A549 (cell line): ENCODE measurements around the gene PHF21A. TPM values are rescaled to one million over a fixed set of nuclear protein-coding genes. Genes with fewer than 3 reads are reported as not detected.

Experiments used
- ATAC-seq, 2 experiments: fragments of 200-7000 bp in 1 of 2; fragments of >200 bp in 1 of 2; cut with Nextera tagmentation in 1 of 2; cut with Tn5 transposase in 1 of 2; 3 replicates each; pipeline versions ENCODE4 v1.8.0 to v1.9.1; 2018 to 2020; ENCODE audit warnings: mild to moderate bottlenecking in 1 of 2, moderate library complexity in 1 of 2
- CTCF ChIA-PET: fragments of 300-600 bp; sonication (Branson Sonifier 250); formaldehyde crosslinking; extraction: SDS; loops from one replicate; lab custom pipeline; 2021; ENCODE audit warnings: antibody characterized with exemption, inconsistent platforms; lab: Yijun Ruan, JAX
- POLR2A ChIA-PET: fragments of 350-600 bp; formaldehyde crosslinking; extraction: SDS; loops from one replicate; lab custom pipeline; 2021; ENCODE audit warnings: antibody characterized with exemption, inconsistent platforms; lab: Yijun Ruan, JAX
- DNase-seq, 2 experiments: peaks; one replicate each; pipeline versions ENCODE4 v3.0.0 to v3.0.0-alpha.2; 2011 to 2016; ENCODE audit warnings: low read depth in 1 of 2, low spot score in 1 of 2
- FAIRE-seq: peaks from 2 replicates; lab custom pipeline; 2011; peaks lifted over from hg19 to GRCh38; lab: Jason Lieb, UNC
- H3K27ac ChIP-seq, 2 experiments: fragments of >200 bp; sonication (Bioruptor Twin); formaldehyde crosslinking; 3 replicates each; pipeline ENCODE4 v1.5.1; 2016 to 2017
- H3K4me1 ChIP-seq: fragments of >200 bp; sonication (Bioruptor Twin); formaldehyde crosslinking; 3 replicates; pipeline ENCODE4 v1.6.1; 2016
- H3K4me2 ChIP-seq: fragments of >200 bp; sonication (Bioruptor Twin); formaldehyde crosslinking; 3 replicates; pipeline ENCODE4 v1.6.1; 2016
- H3K4me3 ChIP-seq: fragments of >200 bp; sonication (Bioruptor Twin); formaldehyde crosslinking; 3 replicates; pipeline ENCODE4 v1.5.1; 2016
- H3K9me3 ChIP-seq: fragments of >200 bp; sonication (Bioruptor Twin); formaldehyde crosslinking; 3 replicates; pipeline ENCODE4 v1.6.1; 2016
- CBX2 ChIP-seq: fragments of 200-600 bp; sonication (generic); IDR thresholded peaks from 2 replicates; pipeline ENCODE4 v1.6.1; 2016; ENCODE audit warnings: low read depth, mild to moderate bottlenecking, borderline replicate concordance
- CBX8 ChIP-seq: fragments of 200-600 bp; sonication (generic); IDR thresholded peaks from 2 replicates; pipeline ENCODE4 v1.6.1; 2016
- EHF ChIP-seq: fragments of 250-450 bp; sonication (Bioruptor Pico); IDR thresholded peaks from 2 replicates; pipeline ENCODE4 v1.5.0; 2020; ENCODE audit warnings: mild to moderate bottlenecking
- EP300 ChIP-seq, 2 experiments: fragments of >200 bp; sonication (Bioruptor Twin); formaldehyde crosslinking; IDR thresholded peaks; 2 replicates in 1 of 2; 3 replicates in 1 of 2; pipeline ENCODE4 v1.6.1; 2016 to 2017
- ESRRA ChIP-seq: fragments of 150-350 bp; IDR thresholded peaks from 2 replicates; pipeline ENCODE4 v1.6.1; 2014; ENCODE audit warnings: mild to moderate bottlenecking, low read length, borderline replicate concordance
- FOXS1 ChIP-seq: fragments of 250-450 bp; sonication (Bioruptor Pico); IDR thresholded peaks from 2 replicates; pipeline ENCODE4 v1.5.0; 2020; ENCODE audit warnings: mild to moderate bottlenecking, moderate library complexity
- JUN ChIP-seq, 2 experiments: fragments of >200 bp; sonication (Bioruptor Twin); formaldehyde crosslinking; IDR thresholded peaks; 2 replicates in 1 of 2; 3 replicates in 1 of 2; pipeline ENCODE4 v1.6.1; 2016 to 2017
- MAFK ChIP-seq: fragments of 450-650 bp; IDR thresholded peaks from 2 replicates; pipeline ENCODE4 v1.6.1; 2014; ENCODE audit not compliant: partially characterized antibody
- MAZ ChIP-seq: fragments of 150-350 bp; IDR thresholded peaks from 2 replicates; pipeline ENCODE4 v1.6.1; 2014; ENCODE audit warnings: antibody characterized with exemption, low read depth, low read length, borderline replicate concordance
- NFE2L2 ChIP-seq: fragments of 150-350 bp; conservative IDR thresholded peaks from 2 replicates; pipeline ENCODE4 v1.6.1; 2014; ENCODE audit warnings: low read length
- PHF8 ChIP-seq: fragments of 200-600 bp; sonication (generic); IDR thresholded peaks from 2 replicates; pipeline ENCODE4 v1.6.1; 2016; ENCODE audit warnings: low read depth, mild to moderate bottlenecking, antibody characterized with exemption, moderate library complexity, borderline replicate concordance
- RCOR1 ChIP-seq: fragments of 150-350 bp; IDR thresholded peaks from 2 replicates; pipeline ENCODE4 v1.6.1; 2014; ENCODE audit warnings: antibody characterized with exemption, low read length, low read depth
- RNF2 ChIP-seq: fragments of 200-600 bp; sonication (generic); IDR thresholded peaks from 2 replicates; pipeline ENCODE4 v1.6.1; 2016; ENCODE audit warnings: low read depth, mild to moderate bottlenecking, antibody characterized with exemption, moderate library complexity, borderline replicate concordance
- TFCP2L1 ChIP-seq: fragments of 250-450 bp; sonication (Bioruptor Pico); IDR thresholded peaks from 2 replicates; pipeline ENCODE4 v1.5.0; 2021; ENCODE audit warnings: mild to moderate bottlenecking
- TP53 ChIP-seq: fragments of 250-450 bp; sonication (Bioruptor Pico); IDR thresholded peaks from 2 replicates; pipeline ENCODE4 v1.5.0; 2021; ENCODE audit warnings: mild to moderate bottlenecking, moderate library complexity
- ZC3H11A ChIP-seq: fragments of 450-650 bp; IDR thresholded peaks from 2 replicates; pipeline ENCODE4 v1.6.1; 2014; ENCODE audit warnings: antibody characterized with exemption, mild to moderate bottlenecking
- ZNF302 ChIP-seq: fragments of 250-450 bp; sonication (Bioruptor Pico); IDR thresholded peaks from 2 replicates; pipeline ENCODE4 v1.9.0; 2021; ENCODE audit warnings: inconsistent platforms, mild to moderate bottlenecking, moderate library complexity
- ZSCAN20 ChIP-seq: fragments of 250-450 bp; sonication (Bioruptor Pico); IDR thresholded peaks from 2 replicates; pipeline ENCODE4 v1.8.0; 2022; ENCODE audit warnings: mild to moderate bottlenecking, moderate library complexity
- WGBS: methylation state at CpG from one replicate; pipeline ENCODE4 v1.1.6; 2017; ENCODE audit errors: missing lambda C conversion rate; 5-methylcytosine and 5-hydroxymethylcytosine counted together
- polyA plus RNA-seq, 4 experiments: library from polyadenylated mRNA; depleted of rRNA in 3 of 4; stranded (reverse); fragments of >200 nt; fragmentation: RNase III in 1 of 4; extraction: RNeasy Plus Mini Kit Qiagen cat#74134 plus additional on column Dnase treatment in 1 of 4; gene quantifications; 2 replicates in 3 of 4; 3 replicates in 1 of 4; pipeline ENCODE4 v1.2.3, GENCODE V29; 2011 to 2017
- TF ChIP-seq, protein P1 (sequence below): fragments of >200 bp; sonication (Bioruptor Twin); formaldehyde crosslinking; IDR thresholded peaks from 3 replicates; pipeline ENCODE4 v1.6.1; 2016
- TF ChIP-seq, protein P2 (sequence below): IDR thresholded peaks from 2 replicates; pipeline ENCODE4 v1.6.1; 2012; ENCODE audit warnings: low read depth, borderline replicate concordance
- TF ChIP-seq, protein P3 (sequence below): fragments of 200-600 bp; sonication (generic); IDR thresholded peaks from 2 replicates; pipeline ENCODE4 v1.6.1; 2016; ENCODE audit warnings: antibody characterized with exemption, mild to moderate bottlenecking, moderate library complexity

Gene PHF21A
- polyA plus RNA-seq, 2 of the 4 experiments (the other 2 are of a cell fraction) = 20.0 to 31.9 TPM

DNA sequence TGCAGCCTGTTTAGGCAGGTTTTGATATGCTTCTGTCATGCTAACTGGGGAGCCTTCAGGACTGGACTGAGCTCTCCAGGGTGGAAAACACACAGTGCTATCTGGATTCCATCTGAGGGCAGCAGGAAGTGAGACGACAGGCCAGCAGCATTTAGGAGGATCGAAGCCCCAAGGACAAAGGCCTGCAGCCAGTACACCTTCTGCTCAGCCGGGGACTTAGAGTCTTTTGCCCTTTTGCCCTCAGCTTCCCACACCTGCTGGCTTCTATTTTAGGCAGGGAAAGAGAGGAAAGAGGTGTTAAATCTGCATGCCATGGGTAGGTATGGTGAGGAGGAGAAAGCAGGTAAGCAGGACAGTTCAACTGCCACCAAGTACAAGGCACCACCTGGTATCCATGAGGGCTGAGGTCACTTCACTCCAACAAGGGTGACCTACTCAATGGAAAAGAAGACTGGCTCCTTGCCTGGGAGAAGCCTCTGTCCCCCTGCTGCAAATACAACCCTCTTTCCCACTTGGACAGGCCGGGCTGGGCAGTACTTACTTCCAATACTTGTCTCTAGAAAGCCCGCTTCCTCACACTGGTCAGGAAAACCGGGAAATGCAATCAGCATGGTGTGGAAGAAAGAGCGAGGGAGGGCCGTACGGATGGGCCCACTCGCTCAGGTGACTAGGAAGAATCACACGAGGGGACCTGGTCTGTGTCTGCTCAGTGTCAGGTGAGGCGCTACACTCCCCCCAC lies 186.5 kb downstream of the PHF21A start:
- WGBS = 92% methylated on average over 12 of the region's 12 CpGs
- DNase-seq = no peak
- FAIRE-seq = no peak
- no peak overlapping the region for H3K4me2 ChIP-seq
- H3K4me3 ChIP-seq = no peak overlapping the region
- peaks cover 7% of the 10 kb centered on the region for H3K4me1 ChIP-seq
- no peaks in the 10 kb centered on the region for H3K9me3 ChIP-seq
- ATAC-seq = no peak
- POLR2A ChIA-PET = interaction anchor here (0.7 kb wide), 1 partner anchor 15 kb away, joined by 5 read pairs; no protein-coding TSS in a partner anchor
- CTCF ChIA-PET = interaction anchor here (0.7 to 0.9 kb wide), 4 partner anchors 16 to 1985 kb away, joined by 3 read pairs; no protein-coding TSS in a partner anchor
- no peak overlapping the region for H3K27ac ChIP-seq
- no peak for TF ChIP-seq TP53 (CRISPR knock-in tag)
- no peak for TF ChIP-seq TFCP2L1 (CRISPR knock-in tag)
- TF ChIP-seq MAZ = no peak
- TF ChIP-seq ZNF302 (CRISPR knock-in tag) = no peak

DNA sequence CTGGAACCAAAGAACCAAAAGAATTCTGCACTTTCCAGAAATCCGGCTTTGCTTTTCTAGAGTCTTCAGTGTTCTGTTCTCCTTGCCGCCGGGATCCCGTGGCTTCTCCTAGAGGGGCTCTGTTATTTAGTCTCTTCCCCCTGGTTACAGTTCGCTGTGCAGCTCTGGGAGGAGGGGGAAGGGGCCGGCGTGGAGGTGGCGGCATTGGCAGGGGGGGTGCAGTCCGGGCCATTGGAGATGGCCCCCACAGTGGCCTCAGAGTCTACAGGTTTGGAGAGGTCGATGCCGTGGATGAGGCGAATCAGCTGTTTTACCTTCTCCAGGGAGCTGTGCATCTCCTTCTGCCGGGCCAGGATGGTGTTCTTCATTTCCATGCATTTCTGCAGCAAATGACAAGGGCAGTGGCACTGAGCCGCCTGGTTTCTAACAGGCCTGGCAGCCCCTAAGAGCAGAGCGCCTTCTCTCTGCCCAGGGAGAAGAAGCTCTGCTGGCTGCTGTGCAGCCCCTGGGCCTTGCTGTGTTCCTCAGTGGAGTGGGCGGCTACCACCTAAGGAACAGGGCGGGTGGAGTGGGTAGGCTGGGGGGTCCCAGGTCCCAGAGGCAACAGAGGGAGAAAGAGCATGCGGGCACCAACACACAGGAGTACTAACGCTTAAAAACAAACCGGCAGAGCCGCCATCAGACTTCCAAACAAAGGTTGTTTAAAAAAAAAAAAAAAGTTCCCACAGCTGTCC lies 187.2 kb downstream of the PHF21A start:
- DNase-seq (no peak), FAIRE-seq (no peak), ATAC-seq (no peak)
- peaks cover 11% of the 10 kb centered on the region for H3K4me1 ChIP-seq
- no peaks in the 10 kb centered on the region for H3K9me3 ChIP-seq
- H3K27ac ChIP-seq = no peak overlapping the region
- WGBS = 92% methylated on average over 19 of the region's 21 CpGs
- ChIA-PET POLR2A (no interaction called here), CTCF (interaction anchor here (0.9 kb wide), 2 partner anchors 16 to 305 kb away, joined by 3 read pairs; no protein-coding TSS in a partner anchor)
- TF ChIP-seq, protein P1, sequence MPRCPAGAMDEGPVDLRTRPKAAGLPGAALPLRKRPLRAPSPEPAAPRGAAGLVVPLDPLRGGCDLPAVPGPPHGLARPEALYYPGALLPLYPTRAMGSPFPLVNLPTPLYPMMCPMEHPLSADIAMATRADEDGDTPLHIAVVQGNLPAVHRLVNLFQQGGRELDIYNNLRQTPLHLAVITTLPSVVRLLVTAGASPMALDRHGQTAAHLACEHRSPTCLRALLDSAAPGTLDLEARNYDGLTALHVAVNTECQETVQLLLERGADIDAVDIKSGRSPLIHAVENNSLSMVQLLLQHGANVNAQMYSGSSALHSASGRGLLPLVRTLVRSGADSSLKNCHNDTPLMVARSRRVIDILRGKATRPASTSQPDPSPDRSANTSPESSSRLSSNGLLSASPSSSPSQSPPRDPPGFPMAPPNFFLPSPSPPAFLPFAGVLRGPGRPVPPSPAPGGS = no peak
- TF ChIP-seq FOXS1 (CRISPR knock-in tag) (no peak), EP300 (IDR thresholded peaks at IDR 0.05) (no peak)
- H3K4me2 ChIP-seq = no peak overlapping the region
- H3K4me3 ChIP-seq = no peak overlapping the region

DNA sequence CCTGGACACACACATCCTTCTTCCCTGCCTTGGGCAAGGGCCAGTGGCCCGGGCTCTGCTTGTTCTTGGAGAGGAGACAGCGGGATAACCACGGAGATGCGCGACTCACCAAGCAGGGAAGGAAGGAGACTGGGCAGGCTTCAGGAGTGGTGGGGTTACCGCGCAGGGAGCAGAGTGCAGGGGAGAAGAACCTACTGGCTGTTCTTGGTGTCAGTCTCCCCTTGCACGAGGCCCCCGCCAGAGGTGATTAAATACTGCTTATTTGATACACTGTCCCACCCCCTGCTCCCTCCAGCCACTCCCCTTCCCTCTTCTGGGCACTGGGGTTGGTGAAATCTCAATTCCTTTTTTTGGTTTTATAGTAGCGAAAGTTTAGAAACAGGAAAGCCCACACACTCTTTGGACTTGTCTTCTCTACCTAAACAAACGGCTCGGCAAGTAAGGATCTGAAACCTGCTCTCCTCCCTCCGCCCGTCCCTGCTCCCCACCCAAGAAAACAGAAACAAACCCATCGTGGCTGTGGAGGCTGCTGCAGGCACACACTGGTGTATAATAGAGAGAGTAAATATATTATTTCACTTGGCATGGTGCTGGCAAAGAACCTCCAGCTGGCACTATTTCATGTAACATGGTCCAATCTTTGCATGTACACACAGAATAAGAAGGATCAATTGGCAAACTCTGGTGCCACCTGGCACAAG lies 188.0 kb downstream of the PHF21A start:
- 85% methylated on average over 15 of the region's 15 CpGs for WGBS
- ChIA-PET POLR2A (no interaction called here), CTCF (interaction anchor here (1.2 kb wide), 1 partner anchor 61 kb away, joined by 3 read pairs; no protein-coding TSS in a partner anchor)
- no peak overlapping the region for H3K27ac ChIP-seq
- no peak for TF ChIP-seq CBX2
- TF ChIP-seq, protein P2, sequence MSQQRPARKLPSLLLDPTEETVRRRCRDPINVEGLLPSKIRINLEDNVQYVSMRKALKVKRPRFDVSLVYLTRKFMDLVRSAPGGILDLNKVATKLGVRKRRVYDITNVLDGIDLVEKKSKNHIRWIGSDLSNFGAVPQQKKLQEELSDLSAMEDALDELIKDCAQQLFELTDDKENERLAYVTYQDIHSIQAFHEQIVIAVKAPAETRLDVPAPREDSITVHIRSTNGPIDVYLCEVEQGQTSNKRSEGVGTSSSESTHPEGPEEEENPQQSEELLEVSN = no peak
- TF ChIP-seq RNF2 = no peak
- TF ChIP-seq RCOR1 = no peak
- TF ChIP-seq JUN (IDR thresholded peaks at IDR 0.05) = no peak
- TF ChIP-seq EHF = no peak
- TF ChIP-seq NFE2L2 = no peak
- TF ChIP-seq, protein P3, sequence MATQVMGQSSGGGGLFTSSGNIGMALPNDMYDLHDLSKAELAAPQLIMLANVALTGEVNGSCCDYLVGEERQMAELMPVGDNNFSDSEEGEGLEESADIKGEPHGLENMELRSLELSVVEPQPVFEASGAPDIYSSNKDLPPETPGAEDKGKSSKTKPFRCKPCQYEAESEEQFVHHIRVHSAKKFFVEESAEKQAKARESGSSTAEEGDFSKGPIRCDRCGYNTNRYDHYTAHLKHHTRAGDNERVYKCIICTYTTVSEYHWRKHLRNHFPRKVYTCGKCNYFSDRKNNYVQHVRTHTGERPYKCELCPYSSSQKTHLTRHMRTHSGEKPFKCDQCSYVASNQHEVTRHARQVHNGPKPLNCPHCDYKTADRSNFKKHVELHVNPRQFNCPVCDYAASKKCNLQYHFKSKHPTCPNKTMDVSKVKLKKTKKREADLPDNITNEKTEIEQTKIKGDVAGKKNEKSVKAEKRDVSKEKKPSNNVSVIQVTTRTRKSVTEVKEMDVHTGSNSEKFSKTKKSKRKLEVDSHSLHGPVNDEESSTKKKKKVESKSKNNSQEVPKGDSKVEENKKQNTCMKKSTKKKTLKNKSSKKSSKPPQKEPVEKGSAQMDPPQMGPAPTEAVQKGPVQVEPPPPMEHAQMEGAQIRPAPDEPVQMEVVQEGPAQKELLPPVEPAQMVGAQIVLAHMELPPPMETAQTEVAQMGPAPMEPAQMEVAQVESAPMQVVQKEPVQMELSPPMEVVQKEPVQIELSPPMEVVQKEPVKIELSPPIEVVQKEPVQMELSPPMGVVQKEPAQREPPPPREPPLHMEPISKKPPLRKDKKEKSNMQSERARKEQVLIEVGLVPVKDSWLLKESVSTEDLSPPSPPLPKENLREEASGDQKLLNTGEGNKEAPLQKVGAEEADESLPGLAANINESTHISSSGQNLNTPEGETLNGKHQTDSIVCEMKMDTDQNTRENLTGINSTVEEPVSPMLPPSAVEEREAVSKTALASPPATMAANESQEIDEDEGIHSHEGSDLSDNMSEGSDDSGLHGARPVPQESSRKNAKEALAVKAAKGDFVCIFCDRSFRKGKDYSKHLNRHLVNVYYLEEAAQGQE = no peak
- no peak for TF ChIP-seq PHF8
- no peak for TF ChIP-seq MAFK
- no peak for TF ChIP-seq ZSCAN20 (CRISPR knock-in tag)
- no peak for TF ChIP-seq FOXS1 (CRISPR knock-in tag)
- no peak for TF ChIP-seq CBX8
- TF ChIP-seq ZC3H11A = no peak
- TF ChIP-seq ESRRA = no peak
- FAIRE-seq (no peak), DNase-seq (no peak), ATAC-seq (no peak)
- peaks cover 11% of the 10 kb centered on the region for H3K4me1 ChIP-seq
- H3K4me3 ChIP-seq = no peak overlapping the region
- H3K9me3 ChIP-seq = no peaks in the 10 kb centered on the region
- H3K4me2 ChIP-seq = no peak overlapping the region
